Astrocyte (in vitro differentiated cells and primary cell): ENCODE results near the gene PHYHD1. TPM values are rescaled to one million over a fixed set of nuclear protein-coding genes. Genes with fewer than 3 reads are reported as not detected.

Experiments
- DNase-seq: peaks from one replicate; pipeline ENCODE4 v3.0.0-alpha.2; 2010; ENCODE audit warnings: low read depth
- FAIRE-seq: peaks from 2 replicates; lab custom pipeline; 2011; peaks lifted over from hg19 to GRCh38; lab: Jason Lieb, UNC
- H2AFZ ChIP-seq: 2 replicates; pipeline ENCODE4 v1.6.0; 2012; ENCODE audit warnings: low read depth, low read length, inconsistent platforms
- H3K27ac ChIP-seq: 2 replicates; pipeline ENCODE4 v1.5.1; 2011; ENCODE audit warnings: low read depth, low read length, inconsistent platforms
- H3K27me3 ChIP-seq: 2 replicates; pipeline ENCODE4 v1.6.0; 2011; ENCODE audit warnings: low read length, inconsistent platforms; ENCODE audit not compliant: insufficient read depth
- H3K36me3 ChIP-seq: 2 replicates; pipeline ENCODE4 v1.5.1; 2011; ENCODE audit warnings: low read length, inconsistent platforms; ENCODE audit not compliant: insufficient read depth
- H3K4me1 ChIP-seq: 2 replicates; pipeline ENCODE4 v1.5.1; 2011; ENCODE audit warnings: low read length, inconsistent platforms; ENCODE audit not compliant: insufficient read depth
- H3K4me2 ChIP-seq: 2 replicates; pipeline ENCODE4 v1.6.0; 2012; ENCODE audit warnings: low read length, inconsistent platforms
- H3K4me3 ChIP-seq: 2 replicates; pipeline ENCODE4 v1.5.1; 2011; ENCODE audit warnings: low read depth, mild to moderate bottlenecking, low read length, inconsistent platforms; ENCODE audit not compliant: insufficient read depth
- H3K79me2 ChIP-seq: 2 replicates; pipeline ENCODE4 v1.6.0; 2012; ENCODE audit warnings: mild to moderate bottlenecking, low read length, inconsistent platforms; ENCODE audit not compliant: insufficient read depth
- H3K9ac ChIP-seq: 2 replicates; pipeline ENCODE4 v1.6.0; 2012; ENCODE audit warnings: mild to moderate bottlenecking, low read length, inconsistent platforms
- H3K9me3 ChIP-seq: 2 replicates; pipeline ENCODE4 v1.5.1; 2012; ENCODE audit warnings: low read depth, mild to moderate bottlenecking, low read length, inconsistent platforms; ENCODE audit not compliant: insufficient read depth
- H4K20me1 ChIP-seq: 2 replicates; pipeline ENCODE4 v1.6.0; 2012; ENCODE audit warnings: low read length, inconsistent platforms; ENCODE audit not compliant: insufficient read depth
- H3K27ac Mint-ChIP-seq: one replicate; pipeline ENCODE4 v1.8.0; 2021; ENCODE audit warnings: mild to moderate bottlenecking, mixed read lengths; ENCODE audit not compliant: unreplicated experiment
- H3K27me3 Mint-ChIP-seq: one replicate; pipeline ENCODE4 v1.8.0; 2021; ENCODE audit warnings: low read depth, mixed read lengths; ENCODE audit not compliant: unreplicated experiment
- H3K36me3 Mint-ChIP-seq: one replicate; pipeline ENCODE4 v1.8.0; 2021; ENCODE audit warnings: low read depth, mixed read lengths; ENCODE audit not compliant: unreplicated experiment
- H3K4me1 Mint-ChIP-seq: one replicate; pipeline ENCODE4 v1.8.0; 2021; ENCODE audit warnings: low read depth, mixed read lengths; ENCODE audit not compliant: unreplicated experiment
- H3K4me3 Mint-ChIP-seq: one replicate; pipeline ENCODE4 v1.8.0; 2021; ENCODE audit warnings: mild to moderate bottlenecking, moderate library complexity, mixed read lengths; ENCODE audit not compliant: unreplicated experiment
- H3K9me3 Mint-ChIP-seq: one replicate; pipeline ENCODE4 v1.8.0; 2021; ENCODE audit warnings: mild to moderate bottlenecking, mixed read lengths; ENCODE audit not compliant: unreplicated experiment
- CTCF ChIP-seq: IDR thresholded peaks from 2 replicates; pipeline ENCODE4 v1.5.1; 2011; ENCODE audit warnings: low read depth, mild to moderate bottlenecking, inconsistent platforms, low read length, moderate library complexity; ENCODE audit not compliant: insufficient read depth
- EZH2 ChIP-seq: IDR thresholded peaks from 2 replicates; pipeline ENCODE4 v1.6.1; 2012; ENCODE audit warnings: mild to moderate bottlenecking, low read length, inconsistent platforms; ENCODE audit not compliant: insufficient read depth
- total RNA-seq: library from RNA; stranded (reverse); gene quantifications from 2 replicates; pipeline ENCODE4 v1.2.1, GENCODE V29; 2021

PHYHD1 gene
- total RNA-seq, 1 donor from 2014 or later: 6.1 TPM

- Histone ChIP-seq H3K79me2 (peaks cover 27% of the 10 kb centered on the region), H3K4me1 (peaks cover 25% of the 10 kb centered on the region), H3K9ac (no peak overlapping the region), H2AFZ (no peak overlapping the region), H3K27ac (no peak overlapping the region), H3K4me2 (no peak overlapping the region), H3K27me3 (no peaks in the 10 kb centered on the region), H4K20me1 (peaks cover 4% of the 10 kb centered on the region), H3K36me3 (peaks cover 6% of the 10 kb centered on the region), H3K4me3 (no peak overlapping the region), H3K9me3 (no peaks in the 10 kb centered on the region)
- Mint-ChIP-seq H3K36me3 (peaks cover 10% of the 10 kb centered on the region), H3K27ac (no peak overlapping the region), H3K4me3 (no peak overlapping the region), H3K27me3 (no peaks in the 10 kb centered on the region), H3K4me1 (peaks cover 28% of the 10 kb centered on the region), H3K9me3 (no peaks in the 10 kb centered on the region)
- no peak for FAIRE-seq
- peak; percentile 63 for DNase-seq
- TF ChIP-seq CTCF: no peak
- no peak for TF ChIP-seq EZH2
Observed at GRCh38 chr9:128917151-128917849, 3.5 kb upstream of the PHYHD1 start.

- no peak overlapping the region for H3K27ac ChIP-seq
- no peaks in the 10 kb centered on the region for H3K27me3 Mint-ChIP-seq
- H2AFZ ChIP-seq: no peak overlapping the region
- no peak overlapping the region for H3K4me3 Mint-ChIP-seq
- H3K4me1 Mint-ChIP-seq: peaks cover 12% of the 10 kb centered on the region
- no peak for DNase-seq
- FAIRE-seq: no peak
- no peaks in the 10 kb centered on the region for H3K9me3 ChIP-seq
- peaks cover 11% of the 10 kb centered on the region for H3K4me1 ChIP-seq
- no peaks in the 10 kb centered on the region for H3K9me3 Mint-ChIP-seq
- peaks cover 6% of the 10 kb centered on the region for H3K36me3 ChIP-seq
- peaks cover 4% of the 10 kb centered on the region for H4K20me1 ChIP-seq
- H3K4me2 ChIP-seq: no peak overlapping the region
- H3K9ac ChIP-seq: no peak overlapping the region
- H3K79me2 ChIP-seq: peaks cover 13% of the 10 kb centered on the region
- H3K36me3 Mint-ChIP-seq: peaks cover 7% of the 10 kb centered on the region
- H3K27me3 ChIP-seq: no peaks in the 10 kb centered on the region
- no peak overlapping the region for H3K27ac Mint-ChIP-seq
- no peak overlapping the region for H3K4me3 ChIP-seq
- no peak for TF ChIP-seq CTCF
- no peak for TF ChIP-seq EZH2
Observed at GRCh38 chr9:128918921-128919320, 1.9 kb upstream of the PHYHD1 start.
